Measurements from ENCODE around the gene PRPSAP1.
"Not testable (repeated sequence)": the region's sequence is repeated elsewhere in the genome, so short reads cannot be mapped to it uniquely, and the experiment has no call there.

Gene PRPSAP1

GRCh38 chr17:76314392-76315227, 39.1 kb downstream of the PRPSAP1 start:
- DNase-seq: no peak

GRCh38 chr17:76312735-76313134, 41.0 kb downstream of the PRPSAP1 start:
- DNase-seq: no peak

- no peak for DNase-seq
Measured at GRCh38 chr17:76309461-76309860, 44.3 kb downstream of the PRPSAP1 start.

- no peak for DNase-seq
Measured at GRCh38 chr17:76307966-76308338, 45.8 kb downstream of the PRPSAP1 start, which contains the start of gene QRICH2. Gene QRICH2, minus strand, starts transcription at chr17:76308276. Its CDS starts 278 bp downstream, at chr17:76307998.

GRCh38 chr17:76307299-76307965, 46.3 kb downstream of the PRPSAP1 start:
- DNase-seq: no peak

- not testable (repeated sequence) for DNase-seq
Measured at GRCh38 chr17:76305135-76305454, 48.6 kb downstream of the PRPSAP1 start.

- no peak for DNase-seq
Measured at GRCh38 chr17:76304226-76305134, 49.2 kb downstream of the PRPSAP1 start.

GRCh38 chr17:76297436-76297835, 56.3 kb downstream of the PRPSAP1 start:
- no peak for DNase-seq

GRCh38 chr17:76296889-76297288, 56.8 kb downstream of the PRPSAP1 start:
- no peak for DNase-seq

- no peak for DNase-seq
Measured at GRCh38 chr17:76296186-76296585, 57.5 kb downstream of the PRPSAP1 start.

- no peak for DNase-seq
Measured at GRCh38 chr17:76293106-76293505, 60.6 kb downstream of the PRPSAP1 start.

GRCh38 chr17:76292567-76292966, 61.1 kb downstream of the PRPSAP1 start:
- DNase-seq: no peak

GRCh38 chr17:76281573-76282371, 71.9 kb downstream of the PRPSAP1 start:
- DNase-seq: no peak

GRCh38 chr17:76280650-76281049, 73.1 kb downstream of the PRPSAP1 start:
- no peak for DNase-seq

- DNase-seq: no peak
Measured at GRCh38 chr17:76279742-76280287, 73.9 kb downstream of the PRPSAP1 start.

GRCh38 chr17:76278952-76279741, 74.6 kb downstream of the PRPSAP1 start:
- DNase-seq: peak; percentile 39

- no peak for DNase-seq
Measured at GRCh38 chr17:76278268-76278908, 75.3 kb downstream of the PRPSAP1 start.

GRCh38 chr17:76277300-76278267, 76.1 kb downstream of the PRPSAP1 start:
- no peak for DNase-seq
